Keratinocyte (primary cell): Measurements from ENCODE around the gene RBM34. TPM values are rescaled to one million over a fixed set of nuclear protein-coding genes. Genes with fewer than 3 reads are reported as not detected.

Source experiments
- DNase-seq: peaks from one replicate; pipeline ENCODE4 v3.0.0-alpha.2; 2011; ENCODE audit warnings: low read depth, missing footprints, low spot score
- FAIRE-seq: peaks from 2 replicates; lab custom pipeline; 2011; peaks lifted over from hg19 to GRCh38; lab: Jason Lieb, UNC
- H2AFZ ChIP-seq: 2 replicates; pipeline ENCODE4 v1.6.0; 2012; ENCODE audit warnings: low read length, control low read depth, inconsistent platforms; ENCODE audit not compliant: control insufficient read depth
- H3K27ac ChIP-seq: 2 replicates; pipeline ENCODE4 v1.5.1; 2011; ENCODE audit warnings: low read length; ENCODE audit not compliant: control insufficient read depth, insufficient read depth
- H3K27me3 ChIP-seq: 3 replicates; pipeline ENCODE4 v1.6.0; 2011; ENCODE audit warnings: low read length; ENCODE audit not compliant: control insufficient read depth, insufficient read depth; ENCODE audit errors: extremely low read depth
- H3K36me3 ChIP-seq, 2 experiments: 2 replicates in 1 of 2; 3 replicates in 1 of 2; pipeline ENCODE4 v1.5.1; 2011; ENCODE audit warnings: low read length in 2 of 2, mild to moderate bottlenecking in 1 of 2; ENCODE audit not compliant: control insufficient read depth in 2 of 2, insufficient read depth in 2 of 2; ENCODE audit errors: extremely low read depth in 1 of 2
- H3K4me1 ChIP-seq: 3 replicates; pipeline ENCODE4 v1.5.1; 2011; ENCODE audit warnings: low read length; ENCODE audit not compliant: control insufficient read depth, insufficient read depth; ENCODE audit errors: extremely low read depth
- H3K4me2 ChIP-seq: 3 replicates; pipeline ENCODE4 v1.6.0; 2011; ENCODE audit warnings: low read depth, low read length; ENCODE audit not compliant: control insufficient read depth, insufficient read depth; ENCODE audit errors: extremely low read depth
- H3K4me3 ChIP-seq, 3 experiments: fragments of 200-600 bp in 1 of 3; sonication (generic) in 1 of 3; 2 replicates in 2 of 3; 3 replicates in 1 of 3; pipeline ENCODE4 v1.5.1; 2011 to 2016; ENCODE audit warnings: low read length in 3 of 3, mild to moderate bottlenecking in 3 of 3, control low read depth in 2 of 3, inconsistent platforms in 1 of 3, low read depth in 1 of 3, mixed read lengths in 1 of 3, mixed run types in 1 of 3, moderate library complexity in 1 of 3; ENCODE audit not compliant: control insufficient read depth in 2 of 3, insufficient read depth in 2 of 3; ENCODE audit errors: extremely low read depth in 1 of 3
- H3K79me2 ChIP-seq: 2 replicates; pipeline ENCODE4 v1.6.0; 2012; ENCODE audit warnings: low read length; ENCODE audit not compliant: control insufficient read depth, insufficient read depth
- H3K9ac ChIP-seq: 3 replicates; pipeline ENCODE4 v1.6.0; 2011; ENCODE audit warnings: low read length; ENCODE audit not compliant: control insufficient read depth, insufficient read depth; ENCODE audit errors: extremely low read depth
- H3K9me1 ChIP-seq: 3 replicates; pipeline ENCODE4 v1.6.0; 2011; ENCODE audit warnings: low read length; ENCODE audit not compliant: control insufficient read depth, insufficient read depth; ENCODE audit errors: extremely low read depth
- H3K9me3 ChIP-seq: 2 replicates; pipeline ENCODE4 v1.5.1; 2012; ENCODE audit warnings: low read depth, low read length; ENCODE audit not compliant: control insufficient read depth
- H4K20me1 ChIP-seq: 3 replicates; pipeline ENCODE4 v1.6.0; 2011; ENCODE audit warnings: low read length; ENCODE audit not compliant: control insufficient read depth, insufficient read depth; ENCODE audit errors: extremely low read depth
- EZH2 ChIP-seq: IDR thresholded peaks from one replicate; pipeline ENCODE4 v1.6.1; 2012; ENCODE audit warnings: inconsistent platforms, mild to moderate bottlenecking, low read length, moderate library complexity
- dilution Hi-C: fragments of 300-500 bp; cut with MboI; formaldehyde crosslinking; loops from one replicate; pipeline ENCODE4 v1.7.0; 2020; ENCODE audit warnings: low sequenced_read_pairs; ENCODE audit not compliant: extremely low pct_ligation_motif_present
- polyA plus RNA-seq, 5 experiments: library from polyadenylated mRNA; depleted of rRNA in 3 of 5; stranded (reverse) in 3 of 5; stranded (forward) in 1 of 5; unstranded in 1 of 5; fragments of >200 nt; gene quantifications; 1 replicate in 1 of 5; 2 replicates in 3 of 5; 3 replicates in 1 of 5; pipeline versions ENCODE4 v1.2.1 to v1.2.3, GENCODE V29; 2011 to 2012; ENCODE audit warnings: missing spikeins in 2 of 5, low read depth in 1 of 5, low replicate concordance in 1 of 5
- TF ChIP-seq, protein P1 (sequence below), 3 experiments: IDR thresholded peaks in 1 of 3; conservative IDR thresholded peaks in 1 of 3; optimal IDR thresholded peaks in 1 of 3; 2 replicates in 2 of 3; 3 replicates in 1 of 3; pipeline versions ENCODE3 to v1.5.1; 2011; ENCODE audit warnings: low read length in 3 of 3, mild to moderate bottlenecking in 3 of 3, moderate library complexity in 2 of 3, control low read depth in 1 of 3, inconsistent platforms in 1 of 3; ENCODE audit not compliant: insufficient read depth in 2 of 3; ENCODE audit errors: extremely low read depth in 1 of 3

Gene RBM34
- polyA plus RNA-seq, 1 donor (not counting 4 experiments of a cell fraction or from before 2014, with no cell fraction given): 39.3 TPM

DNA sequence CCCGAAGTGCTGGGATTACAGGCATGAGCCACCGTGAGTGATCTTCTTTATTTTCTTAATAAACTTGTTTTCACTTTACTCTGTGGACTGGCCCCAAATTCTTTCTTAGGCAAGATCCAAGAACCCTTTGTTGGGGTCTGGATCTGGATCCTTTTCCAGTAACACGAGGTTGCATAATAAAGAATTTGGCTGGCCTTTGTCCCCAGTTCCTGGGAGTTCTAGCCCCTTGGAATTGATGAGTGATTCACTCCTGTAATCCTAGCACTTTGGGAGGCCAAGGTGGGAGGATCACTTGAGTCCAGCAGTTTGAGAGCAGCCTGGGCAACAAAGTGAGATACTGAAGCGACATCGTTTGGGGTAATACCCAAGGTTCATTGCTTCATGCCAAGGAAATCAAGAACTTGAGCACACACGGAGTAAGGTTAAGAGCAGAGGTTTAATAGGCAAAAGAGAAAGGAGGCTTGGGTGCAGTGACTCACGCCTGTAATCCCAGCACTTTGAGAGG is 30.2 kb downstream of the RBM34 start:
- H4K20me1 ChIP-seq: peaks cover 14% of the 10 kb centered on the region
- no peaks in the 10 kb centered on the region for H3K9me3 ChIP-seq
- no peak overlapping the region for H3K4me3 ChIP-seq
- no peak overlapping the region for H3K4me2 ChIP-seq
- peaks cover 4% of the 10 kb centered on the region for H3K4me1 ChIP-seq
- DNase-seq (no peak), FAIRE-seq (no peak)
- TF ChIP-seq, protein P1, sequence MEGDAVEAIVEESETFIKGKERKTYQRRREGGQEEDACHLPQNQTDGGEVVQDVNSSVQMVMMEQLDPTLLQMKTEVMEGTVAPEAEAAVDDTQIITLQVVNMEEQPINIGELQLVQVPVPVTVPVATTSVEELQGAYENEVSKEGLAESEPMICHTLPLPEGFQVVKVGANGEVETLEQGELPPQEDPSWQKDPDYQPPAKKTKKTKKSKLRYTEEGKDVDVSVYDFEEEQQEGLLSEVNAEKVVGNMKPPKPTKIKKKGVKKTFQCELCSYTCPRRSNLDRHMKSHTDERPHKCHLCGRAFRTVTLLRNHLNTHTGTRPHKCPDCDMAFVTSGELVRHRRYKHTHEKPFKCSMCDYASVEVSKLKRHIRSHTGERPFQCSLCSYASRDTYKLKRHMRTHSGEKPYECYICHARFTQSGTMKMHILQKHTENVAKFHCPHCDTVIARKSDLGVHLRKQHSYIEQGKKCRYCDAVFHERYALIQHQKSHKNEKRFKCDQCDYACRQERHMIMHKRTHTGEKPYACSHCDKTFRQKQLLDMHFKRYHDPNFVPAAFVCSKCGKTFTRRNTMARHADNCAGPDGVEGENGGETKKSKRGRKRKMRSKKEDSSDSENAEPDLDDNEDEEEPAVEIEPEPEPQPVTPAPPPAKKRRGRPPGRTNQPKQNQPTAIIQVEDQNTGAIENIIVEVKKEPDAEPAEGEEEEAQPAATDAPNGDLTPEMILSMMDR (optimal IDR thresholded peaks at IDR 0.05 in 1 of 3, IDR thresholded peaks at IDR 0.05 in 1 of 3, conservative IDR thresholded peaks at IDR 0.05 in 1 of 3; ENCODE audit: extremely low read depth in 1 of 3, insufficient read depth in 2 of 3, low read length in 3 of 3): no peak
- no peak for TF ChIP-seq EZH2
- dilution Hi-C loops: no loop called here
- H3K36me3 ChIP-seq: peaks cover 12 to 28% of the 10 kb centered on the region in 2 experiments
- H3K27ac ChIP-seq: no peak overlapping the region
- no peaks in the 10 kb centered on the region for H3K27me3 ChIP-seq
- H3K79me2 ChIP-seq: peaks cover 28% of the 10 kb centered on the region
- H3K9ac ChIP-seq: no peak overlapping the region
- H2AFZ ChIP-seq: no peak overlapping the region
- no peaks in the 10 kb centered on the region for H3K9me1 ChIP-seq

DNA sequence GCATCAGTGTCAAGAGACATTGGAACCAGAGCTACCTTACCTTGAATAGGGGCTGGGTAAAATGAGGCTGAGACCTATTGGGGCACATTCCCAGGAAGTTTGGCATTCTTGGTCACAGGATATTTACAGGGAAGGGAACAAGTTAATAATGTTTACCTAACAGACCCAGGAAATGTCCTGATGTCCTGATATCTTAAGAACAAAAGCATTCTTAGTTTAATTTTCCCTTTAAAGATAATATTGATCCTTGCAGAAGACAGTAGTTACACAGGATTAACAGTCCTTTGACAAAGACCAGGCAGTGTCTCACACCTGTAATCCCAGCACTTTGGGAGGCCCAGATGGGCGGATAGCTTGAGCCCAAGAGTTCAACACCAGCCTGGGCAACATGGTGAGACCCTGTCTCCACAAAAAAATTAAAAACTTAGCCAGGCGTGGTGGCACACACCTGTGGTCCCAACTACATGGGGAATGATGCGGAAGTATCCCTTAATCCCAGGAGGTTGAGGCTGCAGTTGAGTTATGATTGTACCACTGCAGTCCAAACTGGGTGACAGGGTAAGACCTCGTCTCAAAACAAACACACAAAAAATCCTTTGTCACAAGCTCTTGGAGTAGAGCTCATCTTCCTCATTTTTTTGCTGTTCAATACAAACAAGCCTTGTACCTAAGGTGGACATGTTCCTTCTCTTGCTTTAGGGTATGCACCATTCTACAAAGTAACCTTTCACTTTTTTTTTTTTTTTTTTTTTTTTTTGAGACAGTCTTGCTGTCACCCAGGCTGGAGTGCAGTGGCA is 31.1 kb downstream of the RBM34 start:
- TF ChIP-seq, protein P1 (optimal IDR thresholded peaks at IDR 0.05 in 1 of 3, IDR thresholded peaks at IDR 0.05 in 1 of 3, conservative IDR thresholded peaks at IDR 0.05 in 1 of 3; ENCODE audit: extremely low read depth in 1 of 3, insufficient read depth in 2 of 3, low read length in 3 of 3): no peak
- no peak for TF ChIP-seq EZH2
- Histone ChIP-seq H3K4me2 (no peak overlapping the region), H3K9me1 (no peaks in the 10 kb centered on the region), H3K27ac (no peak overlapping the region), H3K79me2 (peaks cover 37% of the 10 kb centered on the region), H2AFZ (no peak overlapping the region), H4K20me1 (peaks cover 17% of the 10 kb centered on the region), H3K9ac (no peak overlapping the region), H3K4me3 (no peak overlapping the region), H3K4me1 (peaks cover 4% of the 10 kb centered on the region), H3K27me3 (no peaks in the 10 kb centered on the region), H3K9me3 (no peaks in the 10 kb centered on the region), H3K36me3 (peaks cover 9 to 23% of the 10 kb centered on the region in 2 experiments)
- DNase-seq (no peak), FAIRE-seq (no peak)
- dilution Hi-C loops: no loop called here
